Coronary artery (tissue), 2 donors: ENCODE results near the gene IGSF6.

Experiments
- DNase-seq: peaks from one replicate; pipeline ENCODE4 v3.0.0-alpha.2; 2017; ENCODE audit warnings: low spot score
- H3K27ac ChIP-seq, 2 donors: fragments of 200-600 bp; sonication (generic); one replicate each; pipeline ENCODE4 v1.5.1; 2016 to 2019
- H3K4me3 ChIP-seq: fragments of 200-600 bp; sonication (generic); 2 replicates; pipeline ENCODE4 v1.5.1; 2016; ENCODE audit warnings: mild to moderate bottlenecking, moderate library complexity
- TF ChIP-seq, protein P1 (sequence below): fragments of 200-600 bp; sonication (generic); IDR thresholded peaks from one replicate; pipeline ENCODE4 v1.5.1; 2019; ENCODE audit warnings: antibody characterized with exemption

Gene IGSF6

DNA sequence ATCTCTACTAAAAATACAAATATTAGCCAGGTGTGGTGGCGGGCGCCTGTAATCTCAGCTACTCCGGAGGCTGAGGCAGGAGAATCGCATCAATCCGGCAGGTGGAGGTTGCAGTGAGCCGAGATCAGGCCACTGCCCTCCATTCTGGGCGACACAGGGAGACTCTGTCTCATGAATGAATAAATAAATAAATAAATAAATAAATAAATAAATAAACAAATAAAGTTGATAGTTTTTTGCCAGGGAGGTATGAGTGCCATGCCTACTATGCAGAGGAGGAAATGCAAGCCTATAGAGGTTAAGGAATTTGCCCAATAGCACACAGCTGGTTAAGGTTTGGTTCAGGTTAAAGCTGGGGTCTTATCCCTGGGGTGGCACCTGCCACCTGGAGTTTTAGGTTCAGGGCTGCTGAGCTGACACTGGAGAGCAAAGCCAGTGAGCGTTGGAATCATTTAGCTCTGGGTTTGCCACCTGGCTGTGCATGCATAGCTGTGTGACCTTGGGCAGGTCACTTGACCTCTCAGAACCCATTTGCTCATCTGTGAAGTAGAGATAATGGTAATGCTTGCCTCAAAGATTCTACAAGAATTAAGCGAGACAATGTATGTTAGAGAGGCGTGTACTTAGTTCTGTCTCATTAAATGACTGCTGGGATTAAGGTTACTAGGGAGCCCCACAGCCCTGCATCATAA, 12.5 kb upstream of the IGSF6 start:
- Histone ChIP-seq H3K4me3 (no peak overlapping the region), H3K27ac (no peak overlapping the region)
- no peak for DNase-seq
- TF ChIP-seq, protein P1, sequence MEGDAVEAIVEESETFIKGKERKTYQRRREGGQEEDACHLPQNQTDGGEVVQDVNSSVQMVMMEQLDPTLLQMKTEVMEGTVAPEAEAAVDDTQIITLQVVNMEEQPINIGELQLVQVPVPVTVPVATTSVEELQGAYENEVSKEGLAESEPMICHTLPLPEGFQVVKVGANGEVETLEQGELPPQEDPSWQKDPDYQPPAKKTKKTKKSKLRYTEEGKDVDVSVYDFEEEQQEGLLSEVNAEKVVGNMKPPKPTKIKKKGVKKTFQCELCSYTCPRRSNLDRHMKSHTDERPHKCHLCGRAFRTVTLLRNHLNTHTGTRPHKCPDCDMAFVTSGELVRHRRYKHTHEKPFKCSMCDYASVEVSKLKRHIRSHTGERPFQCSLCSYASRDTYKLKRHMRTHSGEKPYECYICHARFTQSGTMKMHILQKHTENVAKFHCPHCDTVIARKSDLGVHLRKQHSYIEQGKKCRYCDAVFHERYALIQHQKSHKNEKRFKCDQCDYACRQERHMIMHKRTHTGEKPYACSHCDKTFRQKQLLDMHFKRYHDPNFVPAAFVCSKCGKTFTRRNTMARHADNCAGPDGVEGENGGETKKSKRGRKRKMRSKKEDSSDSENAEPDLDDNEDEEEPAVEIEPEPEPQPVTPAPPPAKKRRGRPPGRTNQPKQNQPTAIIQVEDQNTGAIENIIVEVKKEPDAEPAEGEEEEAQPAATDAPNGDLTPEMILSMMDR, result no peak

DNA sequence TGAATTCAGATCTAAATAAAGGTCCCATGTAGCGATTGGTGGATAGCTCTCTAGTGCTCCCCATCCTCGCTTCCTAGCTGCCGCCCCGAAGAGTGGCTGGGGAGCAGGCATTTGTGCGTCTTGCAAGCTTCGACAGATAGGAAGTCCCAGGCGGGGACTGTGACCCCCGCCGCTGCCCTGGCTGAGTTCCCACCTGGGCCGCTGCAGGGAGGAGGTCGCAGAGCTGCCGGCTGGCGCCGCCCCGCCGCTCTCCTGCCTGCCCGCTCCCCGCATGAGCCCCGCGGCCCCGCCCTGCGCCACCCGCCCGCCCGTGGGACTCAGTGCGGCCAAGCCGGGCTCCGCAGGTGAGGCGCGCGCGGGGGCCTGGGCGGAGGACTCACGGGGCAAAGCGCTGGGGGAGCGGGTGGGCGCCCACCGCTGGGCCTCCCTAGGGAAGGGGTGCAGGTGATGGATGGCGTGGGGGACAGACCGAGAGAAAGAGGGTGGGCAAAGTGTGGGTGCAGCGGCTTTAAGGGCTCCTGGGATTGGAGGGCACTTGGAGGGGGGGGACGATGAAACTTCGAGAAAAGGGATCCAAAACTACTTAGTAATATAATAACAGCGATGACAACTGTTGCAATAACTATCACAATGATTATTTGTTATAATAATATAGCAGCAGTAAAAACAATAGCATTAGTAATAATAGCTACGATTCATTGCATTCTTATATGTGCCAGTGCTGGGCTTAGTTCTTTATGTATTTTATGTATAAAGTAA, 11.7 kb upstream of the IGSF6 start, which contains the start of gene OTOA:
Gene OTOA (plus strand): TSS at position 80 of the 759 bp plus-strand sequence. CDS start 14,547 bp downstream, outside the sequence.
- Histone ChIP-seq H3K4me3 (peak within 1 kb of the TSS; percentile 65), H3K27ac (no peak within 1 kb of the TSS)
- TF ChIP-seq, protein P1, result no peak
- no peak for DNase-seq

DNA sequence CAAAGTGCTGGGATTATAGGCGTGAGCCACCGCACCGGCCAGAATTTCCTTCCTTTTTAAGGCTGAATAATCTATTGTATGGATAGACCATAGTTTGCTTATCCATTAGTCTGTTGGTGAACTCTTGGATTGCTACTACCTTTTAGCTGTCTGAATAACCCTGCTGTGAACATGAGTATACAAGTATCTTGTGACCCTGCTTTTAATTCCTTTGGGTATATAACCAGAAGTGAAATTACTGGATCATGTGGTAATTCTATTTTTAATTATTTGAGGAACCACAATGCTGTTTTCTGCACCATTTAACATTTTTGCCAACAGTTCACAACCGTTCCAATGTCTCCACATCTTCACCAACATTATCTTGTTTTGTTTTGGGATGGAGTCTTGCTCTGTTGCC, 6.7 kb upstream of the IGSF6 start:
- no peak overlapping the region for H3K4me3 ChIP-seq
- peak overlapping the region in 1 of 2 donors; percentile 9 for H3K27ac ChIP-seq
- DNase-seq, result no peak
- TF ChIP-seq, protein P1, result no peak

DNA sequence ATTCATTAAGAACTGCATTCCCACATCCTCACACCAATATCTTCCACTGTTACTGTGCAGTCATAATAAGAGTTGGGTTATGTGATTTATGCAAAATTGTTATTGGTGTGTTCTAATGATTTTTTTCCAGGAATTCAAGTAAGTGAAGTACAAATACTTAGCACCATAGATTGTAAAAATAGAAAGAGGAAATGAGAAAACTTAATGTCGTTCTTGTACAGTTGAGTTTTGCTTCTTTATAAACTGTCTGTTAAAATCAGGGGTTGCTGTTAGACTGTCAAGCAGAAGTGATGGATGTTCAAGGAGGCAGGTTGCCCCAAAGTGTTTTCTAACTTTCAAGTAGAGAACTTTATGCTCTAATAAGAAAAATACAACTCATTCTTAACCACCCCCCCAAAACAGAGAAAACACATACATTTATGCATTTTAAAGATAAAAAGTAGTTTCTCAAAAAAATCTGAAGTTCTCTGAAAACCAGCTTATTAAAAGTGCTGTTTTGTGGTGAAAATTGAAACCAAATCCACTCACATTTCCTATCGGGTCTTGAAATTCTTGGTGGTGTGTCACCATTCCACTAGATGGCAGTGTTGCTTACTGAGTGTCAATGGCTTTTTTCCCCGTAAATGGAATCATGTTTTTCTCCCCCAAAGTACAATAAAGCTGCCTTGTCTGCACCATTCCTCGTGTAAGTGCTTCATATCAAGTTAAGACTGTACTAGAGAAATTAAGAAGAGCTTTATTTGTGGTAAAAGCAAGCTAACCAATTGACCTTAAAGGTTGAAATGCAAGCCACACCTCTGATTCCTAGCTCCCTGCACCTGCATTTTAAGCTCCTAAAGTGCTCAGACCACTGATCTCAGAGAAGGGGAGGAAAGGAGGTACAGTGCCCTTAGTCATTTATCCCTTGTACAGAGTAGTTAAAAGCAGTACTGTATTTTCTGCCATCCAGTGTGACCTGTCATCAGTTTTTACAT, 4.7 kb upstream of the IGSF6 start:
- no peak for DNase-seq
- TF ChIP-seq, protein P1, result peak; percentile 54
- Histone ChIP-seq H3K27ac (no peak overlapping the region), H3K4me3 (no peak overlapping the region)

DNA sequence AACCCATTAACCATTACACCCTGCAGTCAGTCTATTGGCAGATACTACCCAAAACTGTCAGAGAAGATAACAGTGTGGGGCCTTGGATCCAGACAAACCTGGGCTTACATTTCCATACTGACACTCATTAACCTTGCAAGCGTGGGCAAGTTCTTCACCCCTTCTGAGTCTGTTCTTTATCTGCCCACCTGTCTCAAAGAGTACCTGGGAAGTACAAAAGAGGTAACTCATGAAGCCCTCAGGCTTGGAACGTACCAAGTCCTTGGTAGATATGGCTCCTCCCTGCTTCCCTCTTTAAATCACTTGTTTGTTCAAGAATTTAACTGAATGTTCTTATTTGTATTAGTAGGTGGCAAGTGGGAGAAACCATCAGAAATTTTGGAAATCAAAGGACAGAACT, 2.5 kb upstream of the IGSF6 start:
- TF ChIP-seq, protein P1, result no peak
- Histone ChIP-seq H3K4me3 (no peak overlapping the region), H3K27ac (no peak overlapping the region)
- DNase-seq, result no peak

DNA sequence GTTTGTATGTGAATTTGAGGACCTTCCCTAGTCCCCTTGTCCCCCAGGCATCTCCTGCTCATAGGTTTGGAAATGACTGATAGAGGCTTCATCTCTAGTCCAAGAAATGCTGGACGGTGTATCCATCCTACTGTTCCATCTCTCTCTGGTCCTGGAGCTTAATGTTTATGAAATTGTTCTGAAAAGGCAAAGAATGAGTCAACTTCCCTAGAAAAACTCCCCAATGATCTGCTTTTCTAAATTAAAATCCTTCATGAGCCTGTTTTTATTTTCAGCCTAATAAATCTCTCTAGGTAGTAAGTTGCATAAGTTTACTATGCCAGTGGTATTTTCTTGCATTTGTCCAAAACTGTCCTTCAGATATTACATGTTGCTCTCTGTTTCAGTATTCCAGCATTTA, 2.1 kb upstream of the IGSF6 start:
- H3K27ac ChIP-seq, result no peak overlapping the region
- DNase-seq, result no peak
- no peak overlapping the region for H3K4me3 ChIP-seq
- TF ChIP-seq, protein P1, result no peak
